Upper lobe of left lung (tissue), 4 donors: ENCODE results near the gene KLHL40.

Experiments used
- CTCF ChIP-seq, 6 experiments: fragments of 450-650 bp in 4 of 6; fragments of 200-600 bp in 2 of 6; sonication (generic) in 2 of 6; IDR thresholded peaks; one replicate each; pipeline ENCODE4 v1.5.1; 2016 to 2019; ENCODE audit warnings: antibody characterized with exemption in 6 of 6
- POLR2A ChIP-seq, 4 donors: fragments of 450-650 bp; IDR thresholded peaks; one replicate each; pipeline ENCODE4 v1.5.1; 2016 to 2017; ENCODE audit warnings: antibody characterized with exemption in 4 of 4, mild to moderate bottlenecking in 2 of 4
- POLR2AphosphoS5 ChIP-seq, 2 donors: sonication (generic); formaldehyde crosslinking; IDR thresholded peaks; one replicate each; pipeline ENCODE4 v1.5.1; 2017; ENCODE audit warnings: antibody characterized with exemption in 2 of 2

GRCh38 chr3:42656680-42657610, 28.4 kb upstream of the KLHL40 start:
- TF ChIP-seq CTCF (IDR thresholded peaks at IDR 0.05) (no peak), POLR2AphosphoS5 (IDR thresholded peaks at IDR 0.05) (no peak), POLR2A (IDR thresholded peaks at IDR 0.05) (no peak)
